ENCODE results near the gene NOVA2.

- TF ChIP-seq POLR2A (IDR thresholded peaks at IDR 0.05) (no peak), CTCF (IDR thresholded peaks at IDR 0.05) (no peak), EP300 (IDR thresholded peaks at IDR 0.05) (no peak), POLR2AphosphoS5 (IDR thresholded peaks at IDR 0.05) (no peak)
Measured at GRCh38 chr19:45911291-45911690, 62.4 kb downstream of the NOVA2 start.
